Stimulated activated CD8-positive, alpha-beta memory T cell treated with anti-CD3 and anti-CD28 coated beads, Interleukin-2, amount 100 ng/mL, for 1 hour (primary cell): ENCODE results near the gene C11orf54.
A peak's percentile ranks its signal among the peaks of the same experiment; 100 is the strongest.
"Not testable (repeated sequence)": the region's sequence is repeated elsewhere in the genome, so short reads cannot be mapped to it uniquely, and the experiment has no call there.

Experiments used
- DNase-seq, 2 donors: peaks; one replicate each; pipeline ENCODE4 v3.0.0-alpha.2; 2020; ENCODE audit warnings: low read depth in 2 of 2

C11orf54 gene

DNA sequence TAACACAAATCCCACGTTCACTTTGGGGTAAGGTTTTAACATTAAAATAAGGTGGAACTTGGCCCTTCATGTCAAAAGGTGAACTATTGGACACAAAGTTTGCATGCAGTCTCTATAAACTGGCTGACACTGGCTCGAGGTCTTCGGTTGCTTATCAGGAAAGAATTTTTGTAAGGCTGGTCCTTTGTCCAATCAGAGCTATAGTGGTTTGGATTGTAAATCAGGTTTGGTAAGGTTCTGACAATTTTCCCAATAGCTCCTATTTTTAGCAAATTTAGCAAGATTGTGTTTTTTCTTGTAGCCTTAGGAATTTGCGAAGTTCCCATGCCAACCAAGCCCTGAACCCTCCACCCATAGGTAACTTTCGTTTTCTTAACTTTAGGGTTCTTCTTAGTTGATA is 25.0 kb downstream of the C11orf54 start:
- no peak for DNase-seq

- no peak for DNase-seq
Measured at GRCh38 chr11:93767018-93767417, 25.5 kb downstream of the C11orf54 start.

- DNase-seq = no peak
Measured at GRCh38 chr11:93770160-93770559, 28.7 kb downstream of the C11orf54 start.

DNA sequence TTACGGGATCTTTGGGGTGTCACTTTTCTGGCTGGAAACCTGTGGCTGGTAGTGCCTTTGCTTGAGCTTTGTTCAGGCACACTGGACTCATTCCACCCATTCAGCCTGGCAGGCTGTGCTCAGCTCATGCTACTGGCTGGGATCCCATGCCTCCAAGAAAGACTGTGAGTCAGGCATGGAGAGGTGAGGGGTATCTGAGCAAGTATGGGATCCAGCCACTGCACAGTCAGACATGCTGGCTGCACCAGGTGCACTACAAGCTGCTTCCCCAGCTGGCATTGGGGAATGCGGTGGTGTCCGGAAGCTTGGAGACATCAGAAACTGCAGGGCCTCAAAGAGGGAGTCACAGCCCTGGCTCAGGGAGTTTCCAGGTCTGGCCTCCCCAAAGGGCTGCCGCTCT is 30.7 kb downstream of the C11orf54 start:
- no peak for DNase-seq

- no peak for DNase-seq
Measured at GRCh38 chr11:93773045-93773477, 31.6 kb downstream of the C11orf54 start.

DNA sequence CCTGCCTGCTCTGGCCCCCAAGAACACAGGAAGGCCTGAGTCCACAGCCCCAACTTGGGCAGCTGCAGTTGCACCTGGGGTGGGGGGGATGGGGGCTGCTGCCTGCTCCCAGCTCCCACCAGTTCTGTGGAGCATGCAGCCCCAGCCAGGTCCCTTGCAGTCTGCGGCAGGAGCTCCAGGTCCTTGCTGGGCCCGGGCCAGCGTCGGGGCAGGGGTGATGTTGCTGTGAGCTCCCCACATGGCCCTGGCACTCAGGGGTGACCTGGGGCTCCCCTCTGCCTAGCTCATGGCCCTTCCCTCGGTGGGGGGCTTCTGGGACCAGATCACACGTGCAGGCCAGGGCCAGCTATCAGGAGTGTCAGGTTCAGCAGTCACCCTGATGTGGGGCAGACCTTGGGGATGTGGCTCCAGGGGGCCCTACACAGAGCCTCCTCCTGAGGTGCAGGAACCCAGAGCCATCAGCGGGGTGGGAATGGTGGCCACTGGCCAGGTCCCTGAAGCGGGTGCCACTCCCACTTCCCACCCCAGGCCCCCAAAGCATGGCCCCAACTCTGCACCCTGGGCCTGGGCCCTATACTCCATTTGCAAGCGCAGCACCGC is 32.2 kb downstream of the C11orf54 start:
- DNase-seq = no peak

DNA sequence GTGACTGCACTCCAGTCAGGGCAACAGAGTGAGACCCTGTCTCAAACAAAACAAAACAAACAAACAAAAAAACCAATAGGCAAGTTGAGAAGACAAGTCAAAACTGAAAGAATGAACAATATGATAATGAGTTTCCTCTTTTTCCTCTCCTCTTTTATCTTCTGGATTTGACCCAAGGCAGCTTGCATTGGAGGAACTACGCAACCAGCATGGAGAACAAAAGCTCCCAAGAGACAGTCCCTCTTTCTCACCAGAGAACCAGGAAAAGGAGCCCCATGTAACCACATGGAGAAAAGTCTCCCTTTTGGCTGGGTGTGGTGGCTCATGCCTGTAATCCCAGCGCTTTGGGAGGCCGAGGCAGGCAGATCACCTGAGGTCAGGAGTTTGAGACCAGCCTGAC is 33.1 kb downstream of the C11orf54 start:
- DNase-seq = not testable (repeated sequence)

GRCh38 chr11:93775289-93775688 is 33.8 kb downstream of the C11orf54 start:
- no peak for DNase-seq

- no peak for DNase-seq
Measured at GRCh38 chr11:93783362-93783761, 41.9 kb downstream of the C11orf54 start.

DNA sequence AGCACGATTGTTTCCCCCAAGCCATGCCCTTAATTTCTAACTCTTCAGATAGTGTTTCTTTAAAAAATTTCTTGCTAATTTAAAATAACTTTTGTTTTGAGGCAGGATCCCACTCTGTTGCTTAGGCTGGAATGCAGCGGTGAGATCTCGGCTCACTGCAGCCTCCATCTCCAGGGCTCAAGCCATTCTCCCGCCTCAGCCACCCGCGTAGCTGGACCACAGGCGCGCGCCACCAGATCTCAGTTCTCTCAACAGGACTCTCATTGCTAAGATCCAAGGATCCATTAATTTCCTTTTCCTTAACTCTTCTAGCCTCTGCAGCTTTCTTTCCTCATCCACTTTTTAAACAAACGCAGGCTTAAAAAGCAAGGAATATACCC is 42.3 kb downstream of the C11orf54 start:
- no peak for DNase-seq

DNA sequence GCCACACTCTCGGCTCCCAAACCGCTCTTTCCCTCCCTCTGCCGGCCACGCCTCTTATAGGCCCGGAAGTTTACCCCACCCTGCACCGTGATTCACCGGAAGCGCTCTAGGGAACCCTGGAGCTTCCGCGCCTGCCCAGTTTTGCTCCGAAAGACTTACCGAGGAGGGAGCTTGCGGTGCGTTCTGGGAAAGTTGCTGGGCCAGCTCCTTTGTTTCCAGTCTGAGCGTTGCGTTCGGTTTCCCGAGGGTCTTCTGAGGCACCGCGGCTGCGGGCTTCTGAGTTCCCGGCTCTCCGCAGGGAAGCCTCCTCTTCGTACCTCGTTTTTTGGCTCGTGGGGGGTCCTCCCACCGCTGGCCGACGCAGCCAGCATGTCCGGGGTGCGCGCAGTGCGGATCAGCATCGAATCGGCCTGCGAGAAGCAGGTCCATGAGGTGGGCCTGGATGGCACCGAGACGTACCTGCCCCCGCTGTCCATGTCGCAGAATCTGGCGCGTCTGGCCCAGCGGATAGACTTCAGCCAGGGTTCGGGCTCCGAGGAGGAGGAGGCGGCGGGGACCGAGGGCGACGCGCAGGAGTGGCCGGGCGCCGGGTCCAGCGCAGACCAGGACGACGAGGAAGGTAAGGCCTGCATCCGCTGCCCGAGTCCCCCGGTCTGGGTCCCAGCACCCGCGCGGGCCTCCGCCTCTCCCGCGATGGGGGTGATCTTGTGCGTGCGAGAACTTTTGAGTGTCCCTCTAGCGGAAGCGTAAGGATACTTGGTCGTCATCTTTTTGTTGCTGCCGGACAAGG is 42.9 kb downstream of the C11orf54 start, which contains the start of gene MED17:
TSS of gene MED17 (plus strand) at position 138 of the 790 bp plus-strand sequence. CDS start at position 370, 232 bp downstream.
- peak; percentile 76 to 80 for DNase-seq

- DNase-seq = no peak
Measured at GRCh38 chr11:93784935-93785360, 43.5 kb downstream of the C11orf54 start.

GRCh38 chr11:93791493-93791892 is 50.0 kb downstream of the C11orf54 start:
- DNase-seq = no peak

DNA sequence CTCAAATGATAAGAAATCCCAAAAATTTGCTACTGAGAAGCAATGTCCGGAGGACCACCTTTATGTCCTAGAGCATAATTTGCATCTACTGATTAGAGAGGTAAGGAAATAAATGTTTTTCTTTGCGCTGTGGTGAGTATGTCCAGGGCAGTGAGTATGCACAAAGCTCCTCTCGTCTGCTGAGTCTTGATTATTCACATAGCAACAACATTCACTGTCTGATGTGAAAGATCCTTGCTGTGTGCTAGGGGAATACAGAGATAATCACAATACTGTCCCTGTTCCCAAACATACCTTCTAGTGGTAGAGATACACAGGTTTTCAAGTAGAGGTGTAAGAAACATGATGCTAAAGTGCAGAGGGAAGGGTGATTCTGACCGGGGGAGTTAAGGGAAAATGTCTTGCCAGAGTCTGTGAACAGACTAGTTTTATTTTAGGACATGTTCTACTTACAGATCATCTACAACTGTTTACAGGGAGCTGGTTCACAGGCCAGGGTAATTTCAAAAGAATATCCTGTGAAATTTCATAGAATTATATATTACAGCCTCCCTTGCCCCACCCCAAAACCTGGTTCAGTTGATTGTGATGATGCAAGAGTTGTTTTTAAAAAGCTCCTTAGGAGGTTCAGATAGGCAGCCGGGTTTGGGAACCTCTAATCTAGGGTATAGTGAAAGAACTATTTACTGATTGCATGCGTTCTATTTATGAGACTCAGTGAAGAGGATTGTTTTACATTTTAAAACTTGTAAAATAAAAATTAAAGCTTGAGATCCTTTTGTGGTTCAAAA is 55.2 kb downstream of the C11orf54 start:
- no peak for DNase-seq

DNA sequence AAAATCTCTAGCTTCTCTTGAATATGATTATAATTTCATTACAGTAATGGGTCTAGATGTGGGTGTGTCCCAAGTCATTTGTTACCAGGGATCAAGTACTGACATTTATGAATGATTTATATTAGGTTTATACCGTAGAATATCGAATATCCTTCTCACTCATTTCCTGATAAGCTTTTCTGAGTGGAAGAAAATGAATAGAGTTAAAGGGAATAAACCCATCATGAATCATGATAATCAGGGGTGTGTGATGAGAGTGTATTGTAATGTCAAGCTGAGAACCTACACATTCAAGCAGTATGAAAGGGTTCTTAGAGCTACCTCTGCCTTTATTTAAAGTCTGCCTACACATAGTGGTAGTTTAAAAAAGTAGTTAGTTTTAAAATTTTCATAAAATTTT is 59.9 kb downstream of the C11orf54 start:
- no peak for DNase-seq

- no peak for DNase-seq
Measured at GRCh38 chr11:93804879-93805278, 63.4 kb downstream of the C11orf54 start.

GRCh38 chr11:93807980-93808379 is 66.5 kb downstream of the C11orf54 start:
- DNase-seq = no peak

DNA sequence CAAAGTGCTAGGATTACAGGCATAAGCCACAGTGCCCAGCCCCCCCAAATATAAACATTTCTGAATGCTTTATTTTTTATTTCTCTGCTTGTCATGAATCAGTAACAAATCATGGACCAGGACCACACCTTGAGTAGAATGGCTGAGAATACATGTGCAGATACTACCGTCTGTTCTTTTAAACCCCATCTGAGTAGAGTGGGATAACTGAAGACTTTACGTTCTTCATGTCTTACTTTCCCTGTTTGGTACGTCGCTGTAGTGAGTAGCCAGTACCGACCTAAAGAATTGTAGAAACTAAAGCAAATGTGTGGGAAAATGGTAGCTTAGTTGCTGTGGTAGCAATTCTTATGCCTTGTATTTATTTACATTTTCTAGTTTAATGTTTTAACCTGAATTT is 72.5 kb downstream of the C11orf54 start:
- no peak for DNase-seq
